Measurements from ENCODE around the gene OFD1. TPM values are rescaled to one million over a fixed set of nuclear protein-coding genes. Genes with fewer than 3 reads are reported as not detected.

The OFD1 gene
- total RNA-seq, 1 donor from 2014 or later, result 27.3 TPM

- H3K4me1 Mint-ChIP-seq, result peaks cover 10% of the 10 kb centered on the region
- H3K9me3 Mint-ChIP-seq, result peaks cover 4% of the 10 kb centered on the region
- no peak overlapping the region for H3K27ac Mint-ChIP-seq (ENCODE audit: unreplicated experiment)
- TF ChIP-seq CTCF (conservative IDR thresholded peaks at IDR 0.05), result no peak
- peaks cover 11% of the 10 kb centered on the region for H3K36me3 Mint-ChIP-seq (ENCODE audit: low read depth)
- H3K27me3 Mint-ChIP-seq (ENCODE audit: low read depth), result no peaks in the 10 kb centered on the region
- DNase-seq (ENCODE audit: low read depth, low spot score), result no peak
- H3K4me3 Mint-ChIP-seq, result no peak overlapping the region
Observed at GRCh38 chrX:13697976-13698375, 36.6 kb upstream of the OFD1 start.

- peaks cover 4% of the 10 kb centered on the region for H3K9me3 Mint-ChIP-seq
- H3K4me3 Mint-ChIP-seq, result no peak overlapping the region
- H3K36me3 Mint-ChIP-seq (ENCODE audit: low read depth), result peaks cover 11% of the 10 kb centered on the region
- no peak for DNase-seq (ENCODE audit: low read depth, low spot score)
- no peak overlapping the region for H3K27ac Mint-ChIP-seq (ENCODE audit: unreplicated experiment)
- peaks cover 6% of the 10 kb centered on the region for H3K4me1 Mint-ChIP-seq
- no peaks in the 10 kb centered on the region for H3K27me3 Mint-ChIP-seq (ENCODE audit: low read depth)
- no peak for TF ChIP-seq CTCF (conservative IDR thresholded peaks at IDR 0.05)
Observed at GRCh38 chrX:13698432-13698831, 36.1 kb upstream of the OFD1 start.

- H3K27me3 Mint-ChIP-seq (ENCODE audit: low read depth), result no peaks in the 10 kb centered on the region
- H3K36me3 Mint-ChIP-seq (ENCODE audit: low read depth), result peaks cover 11% of the 10 kb centered on the region
- no peak overlapping the region for H3K27ac Mint-ChIP-seq (ENCODE audit: unreplicated experiment)
- no peak overlapping the region for H3K4me3 Mint-ChIP-seq
- peaks cover 4% of the 10 kb centered on the region for H3K9me3 Mint-ChIP-seq
- DNase-seq (ENCODE audit: low read depth, low spot score), result no peak
- no peaks in the 10 kb centered on the region for H3K4me1 Mint-ChIP-seq
- no peak for TF ChIP-seq CTCF (conservative IDR thresholded peaks at IDR 0.05)
Observed at GRCh38 chrX:13699183-13699826, 35.2 kb upstream of the OFD1 start.

- Mint-ChIP-seq H3K9me3 (peaks cover 4% of the 10 kb centered on the region), H3K4me3 (no peak overlapping the region)
Observed at GRCh38 chrX:13700380-13700779, 34.2 kb upstream of the OFD1 start.

GRCh38 chrX:13702111-13702789 lies 32.3 kb upstream of the OFD1 start:
- Mint-ChIP-seq H3K36me3 (ENCODE audit: low read depth) (peaks cover 11% of the 10 kb centered on the region), H3K4me3 (no peak overlapping the region), H3K27me3 (ENCODE audit: low read depth) (no peaks in the 10 kb centered on the region), H3K4me1 (no peaks in the 10 kb centered on the region), H3K27ac (ENCODE audit: unreplicated experiment) (no peak overlapping the region), H3K9me3 (peaks cover 4% of the 10 kb centered on the region)
- DNase-seq (ENCODE audit: low read depth, low spot score), result no peak
- no peak for TF ChIP-seq CTCF (conservative IDR thresholded peaks at IDR 0.05)

More at GRCh38 chrX:13700380-13700779, 34.2 kb upstream of the OFD1 start:
- Mint-ChIP-seq H3K4me1 (no peaks in the 10 kb centered on the region), H3K36me3 (ENCODE audit: low read depth) (peaks cover 12% of the 10 kb centered on the region), H3K27ac (ENCODE audit: unreplicated experiment) (no peak overlapping the region), H3K27me3 (ENCODE audit: low read depth) (no peaks in the 10 kb centered on the region)
- no peak for DNase-seq (ENCODE audit: low read depth, low spot score)
- no peak for TF ChIP-seq CTCF (conservative IDR thresholded peaks at IDR 0.05)
